GM19193 (cell line): ENCODE measurements around the gene ARHGAP22.

Experiments
- POLR2A ChIP-seq: IDR thresholded peaks from 4 replicates; pipeline ENCODE4 v1.6.1; 2011; ENCODE audit not compliant: insufficient read depth, insufficient read length; ENCODE audit errors: extremely low read depth

The ARHGAP22 gene

GRCh38 chr10:48556065-48556464 lies 48.8 kb downstream of the ARHGAP22 start:
- no peak for TF ChIP-seq POLR2A

- TF ChIP-seq POLR2A, result no peak
Observed at GRCh38 chr10:48555310-48556042, 49.4 kb downstream of the ARHGAP22 start.

DNA sequence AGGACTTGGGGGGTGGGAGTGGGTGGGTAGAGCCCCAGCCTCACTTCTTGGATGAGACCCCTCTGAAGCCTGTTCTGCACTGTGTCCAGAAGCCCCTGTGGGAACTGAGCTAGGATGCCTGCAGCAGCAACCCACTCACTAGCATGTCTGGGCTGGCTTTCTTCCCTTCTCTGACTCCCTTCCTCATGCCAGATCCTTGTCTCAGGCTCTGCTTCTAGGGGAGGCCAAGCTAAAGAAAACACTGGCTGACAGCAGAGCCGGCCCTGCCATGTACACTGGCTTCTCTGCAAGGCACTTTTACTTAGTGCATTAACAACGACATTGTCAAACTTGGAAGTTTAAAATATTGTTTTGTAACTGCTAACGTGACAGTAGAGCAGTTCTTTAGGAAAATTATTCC lies 50.2 kb downstream of the ARHGAP22 start:
- no peak for TF ChIP-seq POLR2A

GRCh38 chr10:48554246-48554645 lies 50.6 kb downstream of the ARHGAP22 start:
- TF ChIP-seq POLR2A, result no peak

- no peak for TF ChIP-seq POLR2A
Observed at GRCh38 chr10:48552946-48553564, 51.8 kb downstream of the ARHGAP22 start.

DNA sequence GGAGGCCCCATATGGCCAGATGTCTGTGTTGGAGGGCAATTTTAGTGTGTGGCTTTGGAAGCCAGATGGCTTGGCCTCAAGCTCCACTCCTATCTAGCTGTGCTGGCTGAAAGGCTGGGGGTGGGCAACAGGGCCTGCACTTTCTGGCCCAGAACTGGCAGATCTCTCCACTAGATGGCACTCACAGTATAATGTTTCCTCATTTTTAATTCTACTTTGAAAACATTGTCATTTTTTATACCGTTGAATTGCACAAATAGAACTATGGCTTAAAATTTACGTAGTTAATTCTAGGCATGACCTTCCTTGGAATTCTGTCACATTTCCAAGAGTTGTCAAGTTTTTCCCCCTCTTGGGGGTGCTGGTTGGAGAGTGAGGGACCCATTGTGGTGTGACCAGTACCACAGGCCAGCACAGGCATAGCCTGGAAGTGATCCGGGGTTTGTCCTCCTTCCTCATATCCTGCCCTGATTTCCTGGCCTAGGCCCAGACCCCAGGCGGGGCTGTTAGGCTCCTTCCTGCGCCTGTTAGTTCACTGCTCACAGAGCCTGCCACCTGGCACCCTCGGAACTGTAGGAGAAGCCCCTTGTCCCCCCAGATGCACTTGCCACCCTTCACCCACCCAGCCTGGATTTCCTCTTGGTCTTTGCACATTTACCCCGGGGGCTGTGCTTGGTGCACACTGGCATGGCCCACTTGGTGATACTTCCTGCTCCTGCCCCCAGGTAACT lies 52.8 kb downstream of the ARHGAP22 start:
- TF ChIP-seq POLR2A, result no peak

DNA sequence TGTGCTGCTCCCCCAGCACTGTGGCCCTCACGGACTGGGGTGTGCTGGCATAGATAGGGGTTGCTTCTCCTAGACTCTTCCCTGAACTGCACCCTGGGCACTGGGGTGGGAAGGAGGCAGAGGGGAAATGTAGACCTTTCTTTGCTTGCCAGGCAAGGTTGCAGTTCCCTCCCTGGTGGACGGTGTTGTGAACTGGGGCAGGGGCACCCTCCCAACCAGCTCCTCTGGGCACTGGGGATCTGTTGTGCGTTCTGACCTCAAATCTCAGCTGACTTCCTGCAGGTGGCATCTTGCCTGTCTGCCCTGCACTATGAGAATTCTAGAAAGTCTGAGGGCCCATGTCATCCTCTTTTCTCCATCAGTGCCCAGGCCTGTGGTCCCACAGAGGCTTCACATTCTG lies 53.9 kb downstream of the ARHGAP22 start:
- no peak for TF ChIP-seq POLR2A

DNA sequence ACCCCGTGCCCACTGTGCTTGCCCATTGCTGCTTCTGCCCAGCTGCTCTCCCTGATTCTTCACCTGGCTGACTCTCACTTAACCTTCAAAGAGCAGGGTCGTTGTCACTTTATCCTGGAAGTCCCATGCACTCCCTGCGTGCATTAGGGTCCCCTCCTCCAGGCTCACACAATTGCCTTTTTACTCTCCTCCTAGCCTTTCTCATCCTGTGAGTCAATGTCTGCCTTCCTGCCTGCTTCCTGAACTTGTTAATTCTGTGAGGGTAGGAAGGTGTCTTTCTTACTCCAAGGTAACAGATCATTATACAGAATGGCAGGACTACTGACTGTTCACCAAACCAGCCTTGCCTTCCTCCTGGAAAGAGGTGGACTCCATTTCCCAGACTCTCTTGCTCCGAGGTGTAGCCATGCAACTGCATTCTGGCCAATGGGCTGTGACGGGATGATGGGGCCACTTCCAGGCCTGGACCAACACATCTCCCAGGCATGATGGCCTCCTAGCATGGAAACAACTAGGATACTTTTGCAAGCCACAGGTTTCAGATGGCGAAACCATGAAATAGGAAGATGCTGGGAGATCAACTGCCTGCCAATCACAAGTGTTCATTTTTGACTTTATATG lies 54.7 kb downstream of the ARHGAP22 start:
- TF ChIP-seq POLR2A, result no peak

DNA sequence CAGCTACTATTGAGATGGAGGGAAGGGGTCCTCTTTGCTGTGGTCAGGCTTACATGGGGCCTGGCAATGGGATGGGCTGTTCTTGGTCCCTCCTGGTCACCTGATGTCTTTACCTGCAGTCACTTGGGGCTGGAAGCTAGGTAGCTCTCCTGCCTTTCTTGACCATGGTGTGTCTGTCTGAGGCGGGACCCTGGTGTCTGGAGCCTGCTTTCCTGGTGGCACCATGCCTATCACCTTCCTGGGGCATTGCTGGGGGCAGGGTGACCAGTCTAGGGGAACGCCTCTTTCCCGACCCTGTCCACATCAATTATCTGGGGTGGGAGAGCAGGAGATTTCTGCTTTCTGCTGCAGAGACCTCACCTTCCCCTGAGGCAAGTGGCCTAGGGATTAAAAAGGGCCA lies 55.6 kb downstream of the ARHGAP22 start:
- TF ChIP-seq POLR2A, result no peak

DNA sequence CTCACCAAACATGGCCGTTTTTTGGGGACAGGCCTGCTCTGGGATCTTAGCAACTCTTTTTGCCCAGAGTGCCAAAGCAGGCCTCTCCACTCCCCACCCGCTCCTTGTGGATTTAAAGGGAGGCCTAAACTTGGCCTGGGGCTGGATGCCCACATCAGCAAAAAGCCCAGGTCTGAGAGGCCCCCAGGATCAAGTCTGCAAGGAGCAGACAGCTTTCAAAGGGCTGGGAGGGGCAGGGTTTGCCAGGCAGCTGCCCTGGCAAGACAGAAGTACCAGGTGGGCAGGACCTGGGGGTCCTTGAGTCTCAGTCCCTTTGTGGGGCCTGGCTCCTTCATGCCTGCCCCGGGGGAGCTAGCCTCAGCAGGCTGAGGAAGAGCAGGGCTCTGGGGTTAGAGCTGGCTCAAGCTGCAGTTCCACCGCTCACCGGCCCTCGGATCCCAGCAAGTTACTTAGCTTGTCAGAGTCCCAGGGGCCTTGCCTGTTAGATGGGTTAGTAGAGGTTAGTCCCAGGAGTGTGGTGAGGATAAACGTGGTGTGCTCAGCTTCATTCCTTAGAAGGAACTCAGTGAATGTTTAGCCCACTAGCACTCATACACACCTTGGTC lies 56.2 kb downstream of the ARHGAP22 start:
- TF ChIP-seq POLR2A, result no peak

DNA sequence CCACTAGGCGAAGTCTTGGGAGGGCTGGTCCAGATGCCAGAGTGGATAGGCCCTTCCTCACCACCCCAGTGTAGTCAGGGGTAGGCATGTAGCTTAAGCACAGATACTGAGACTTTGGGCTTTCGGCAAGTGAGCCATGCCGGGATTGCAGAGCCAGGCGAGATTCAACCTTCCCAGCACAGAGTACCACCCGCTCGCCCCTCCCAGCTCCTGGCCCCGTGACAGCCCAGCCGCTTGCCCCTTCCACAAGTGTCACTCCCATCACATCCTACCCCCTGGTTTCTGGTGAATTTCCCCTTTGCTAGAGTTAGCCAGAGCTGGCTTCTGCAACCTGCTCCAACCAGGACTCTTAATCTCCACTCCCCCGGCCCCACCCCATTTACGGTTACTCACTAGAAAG lies 56.9 kb downstream of the ARHGAP22 start:
- no peak for TF ChIP-seq POLR2A

- TF ChIP-seq POLR2A, result no peak
Observed at GRCh38 chr10:48547061-48547895, 57.6 kb downstream of the ARHGAP22 start.

DNA sequence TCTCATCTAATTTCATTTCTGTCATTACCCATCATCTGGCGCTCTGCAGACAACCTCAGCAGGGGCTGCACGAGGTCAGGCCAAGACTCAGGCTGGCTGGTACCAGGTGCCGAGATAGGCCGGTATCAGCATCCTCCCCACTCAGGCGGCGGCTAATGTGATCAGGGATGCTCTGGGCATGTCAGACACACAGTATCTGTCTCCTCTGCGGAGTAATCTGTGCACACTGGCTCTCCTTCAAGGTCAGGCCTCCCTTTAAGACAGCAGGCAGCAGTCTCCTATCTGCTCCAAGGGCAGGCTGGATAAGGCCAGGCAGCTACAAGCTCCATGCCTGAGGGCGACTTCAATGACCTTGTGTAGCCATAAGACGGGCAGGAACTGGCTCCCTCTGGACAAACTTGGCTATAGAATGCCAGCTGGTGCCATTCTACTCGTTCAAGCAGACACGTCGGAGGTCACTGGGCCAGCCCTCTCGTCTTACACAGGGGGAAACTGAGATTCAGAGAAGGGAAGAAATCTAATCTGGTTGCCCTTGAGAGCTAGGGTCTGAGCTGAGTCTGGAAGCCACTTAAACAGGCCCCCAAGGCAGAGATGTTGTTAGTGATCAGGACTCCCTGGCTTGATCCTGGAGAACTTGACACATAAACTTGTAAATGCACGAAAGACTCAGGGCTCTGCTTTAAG lies 59.3 kb downstream of the ARHGAP22 start:
- no peak for TF ChIP-seq POLR2A
